GM19397 (cell line): ENCODE measurements around the gene ZNF160.

Source experiments
- ATAC-seq: cut with Tn5 transposase; IDR thresholded peaks from one replicate; pipeline ENCODE4 v1.9.1; 2021; ENCODE audit warnings: mild to moderate bottlenecking, moderate library complexity; ENCODE audit not compliant: unreplicated experiment

ZNF160 gene

GRCh38 chr19:53094754-53095575, 8.3 kb downstream of the ZNF160 start:
- no peak for ATAC-seq

GRCh38 chr19:53092723-53093122, 10.5 kb downstream of the ZNF160 start:
- ATAC-seq = no peak

- no peak for ATAC-seq
Observed at GRCh38 chr19:53091413-53092254, 11.6 kb downstream of the ZNF160 start.

- no peak for ATAC-seq
Observed at GRCh38 chr19:53088091-53088490, 15.1 kb downstream of the ZNF160 start.

- ATAC-seq = no peak
Observed at GRCh38 chr19:53086949-53087348, 16.3 kb downstream of the ZNF160 start.

- no peak for ATAC-seq
Observed at GRCh38 chr19:53085496-53085895, 17.7 kb downstream of the ZNF160 start.

GRCh38 chr19:53082929-53083328, 20.3 kb downstream of the ZNF160 start:
- ATAC-seq = no peak

- no peak for ATAC-seq
Observed at GRCh38 chr19:53079313-53079924, 23.8 kb downstream of the ZNF160 start.

GRCh38 chr19:53078668-53079067, 24.6 kb downstream of the ZNF160 start:
- no peak for ATAC-seq

- ATAC-seq = no peak
Observed at GRCh38 chr19:53076984-53077383, 26.2 kb downstream of the ZNF160 start.

- ATAC-seq = no peak
Observed at GRCh38 chr19:53068834-53069233, 34.4 kb downstream of the ZNF160 start.

- no peak for ATAC-seq
Observed at GRCh38 chr19:53068199-53068598, 35.0 kb downstream of the ZNF160 start.

GRCh38 chr19:53057904-53058580, 45.2 kb downstream of the ZNF160 start:
- no peak for ATAC-seq

GRCh38 chr19:53055117-53055516, 48.1 kb downstream of the ZNF160 start:
- ATAC-seq = no peak

GRCh38 chr19:53047379-53047778, 55.8 kb downstream of the ZNF160 start:
- ATAC-seq = no peak

GRCh38 chr19:53045536-53045935, 57.7 kb downstream of the ZNF160 start:
- no peak for ATAC-seq

GRCh38 chr19:53041366-53041765, 61.9 kb downstream of the ZNF160 start:
- no peak for ATAC-seq

GRCh38 chr19:53037101-53038097, 65.8 kb downstream of the ZNF160 start:
- ATAC-seq = no peak

- ATAC-seq = no peak
Observed at GRCh38 chr19:53034948-53035675, 68.1 kb downstream of the ZNF160 start.
